ENCODE results near the gene RAMP2. TPM values are rescaled to one million over a fixed set of nuclear protein-coding genes. Genes with fewer than 3 reads are reported as not detected.

RAMP2 gene
- total RNA-seq, 2 experiments from 2014 or later = not detected

GRCh38 chr17:42797067-42798007, 36.3 kb downstream of the RAMP2 start:
- no peak overlapping the region for H3K27ac ChIP-seq (ENCODE audit: low read depth, low read length, poor library complexity, severe bottlenecking)
- H3K9me3 ChIP-seq (ENCODE audit: low read length) = no peaks in the 10 kb centered on the region
- H3K9me2 ChIP-seq (ENCODE audit: insufficient read depth, low read length) = no peaks in the 10 kb centered on the region
- no peak for DNase-seq (ENCODE audit: low spot score)
- H3K79me2 ChIP-seq (ENCODE audit: insufficient read depth, low read depth, low read length) = no peaks in the 10 kb centered on the region
- CTCF ChIA-PET (ENCODE audit: unreplicated experiment) = no interaction called here
- no peaks in the 10 kb centered on the region for H4K20me1 ChIP-seq (ENCODE audit: insufficient read depth, low read length)
- intact Hi-C loops (cut with micrococcal nuclease; ENCODE audit: unreplicated experiment) = no loop called here
- H2AFZ ChIP-seq (ENCODE audit: low read length) = no peak overlapping the region
- H3K4me3 ChIP-seq (ENCODE audit: low read depth, low read length, poor library complexity, severe bottlenecking) = peak overlapping the region; percentile 76
- peak overlapping the region; percentile 67 for H3K4me2 ChIP-seq (ENCODE audit: low read length)
- TF ChIP-seq CTCF (conservative IDR thresholded peaks at IDR 0.05; ENCODE audit: low read length) (no peak), EZH2phosphoT487 (IDR thresholded peaks at IDR 0.05; ENCODE audit: borderline replicate concordance, low read depth, low read length) (no peak)
- POLR2A ChIA-PET = interaction anchor here (0.6 kb wide), 1 partner anchor 324 kb away, joined by 3 read pairs; no protein-coding TSS in a partner anchor
- no TSS peak for BruUV-seq (replicated peaks)
- no peaks in the 10 kb centered on the region for H3K4me1 ChIP-seq (ENCODE audit: insufficient read depth, low read length, poor library complexity, severe bottlenecking)
- no peaks in the 10 kb centered on the region for H3K36me3 ChIP-seq (ENCODE audit: insufficient read depth, low read length)

- POLR2A ChIA-PET = interaction anchor here (0.6 to 1.1 kb wide), 2 partner anchors 24 to 325 kb away, joined by 3 read pairs; no protein-coding TSS in a partner anchor
- intact Hi-C loops (cut with micrococcal nuclease; ENCODE audit: unreplicated experiment) = no loop called here
These were observed 37.0 kb downstream of the RAMP2 start for GRCh38 chr17:42798011-42798382.

More at GRCh38 chr17:42798011-42798382, 37.0 kb downstream of the RAMP2 start:
- Histone ChIP-seq H3K4me1 (ENCODE audit: insufficient read depth, low read length, poor library complexity, severe bottlenecking) (no peaks in the 10 kb centered on the region), H3K36me3 (ENCODE audit: insufficient read depth, low read length) (no peaks in the 10 kb centered on the region), H4K20me1 (ENCODE audit: insufficient read depth, low read length) (no peaks in the 10 kb centered on the region), H3K4me3 (ENCODE audit: low read depth, low read length, poor library complexity, severe bottlenecking) (peak overlapping the region; percentile 76), H3K79me2 (ENCODE audit: insufficient read depth, low read depth, low read length) (no peaks in the 10 kb centered on the region), H3K9me2 (ENCODE audit: insufficient read depth, low read length) (no peaks in the 10 kb centered on the region), H2AFZ (ENCODE audit: low read length) (peak overlapping the region; percentile 64; the same call in 1 of the 2 replicates), H3K9me3 (ENCODE audit: low read length) (no peaks in the 10 kb centered on the region), H3K27ac (ENCODE audit: low read depth, low read length, poor library complexity, severe bottlenecking) (no peak overlapping the region), H3K4me2 (ENCODE audit: low read length) (peak overlapping the region; percentile 67)
- TF ChIP-seq EZH2phosphoT487 (IDR thresholded peaks at IDR 0.05; ENCODE audit: borderline replicate concordance, low read depth, low read length) (no peak), CTCF (conservative IDR thresholded peaks at IDR 0.05; ENCODE audit: low read length) (no peak)
- BruUV-seq (replicated peaks) = no TSS peak
- DNase-seq (ENCODE audit: low spot score) = no peak
- CTCF ChIA-PET (ENCODE audit: unreplicated experiment) = no interaction called here

Data from OCI-LY7 (cell line).